Prostate gland (tissue), 2 donors: ENCODE measurements around the gene ESAM. TPM values are rescaled to one million over a fixed set of nuclear protein-coding genes. Genes with fewer than 3 reads are reported as not detected.

Experiments
- DNase-seq: peaks from one replicate; pipeline ENCODE4 v3.0.0-alpha.2; 2019; ENCODE audit warnings: low spot score
- H3K27ac ChIP-seq, 2 donors: fragments of 200-600 bp; sonication (generic); 2 replicates each; pipeline ENCODE4 v1.5.1; 2017 to 2019
- H3K27me3 ChIP-seq: fragments of 200-600 bp; sonication (generic); replicated peaks from 2 replicates; pipeline ENCODE4 v1.5.1; 2019; ENCODE audit not compliant: insufficient read depth
- H3K36me3 ChIP-seq, 2 donors: fragments of 200-600 bp; sonication (generic); 1 replicate in 1 of 2; 2 replicates in 1 of 2; pipeline versions ENCODE4 v1.5.1 to v1.8.1; 2017 to 2019
- H3K4me1 ChIP-seq: fragments of 200-600 bp; sonication (generic); replicated peaks from 2 replicates; pipeline ENCODE4 v1.5.1; 2019
- H3K4me3 ChIP-seq, 2 donors: fragments of 200-600 bp; sonication (generic); 2 replicates each; pipeline ENCODE4 v1.5.1; 2017 to 2019
- H3K9me3 ChIP-seq: fragments of 200-600 bp; sonication (generic); 2 replicates; pipeline ENCODE4 v1.5.1; 2017
- CTCF ChIP-seq, 4 experiments: fragments of 200-600 bp in 2 of 4; fragments of 450-650 bp in 2 of 4; sonication (generic) in 2 of 4; IDR thresholded peaks; 1 replicate in 3 of 4; 2 replicates in 1 of 4; pipeline ENCODE4 v1.5.1; 2016 to 2019; ENCODE audit warnings: antibody characterized with exemption in 4 of 4, mild to moderate bottlenecking in 2 of 4, moderate library complexity in 2 of 4
- POLR2A ChIP-seq: fragments of 450-650 bp; IDR thresholded peaks from one replicate; pipeline ENCODE4 v1.6.1; 2016; ENCODE audit warnings: antibody characterized with exemption, mild to moderate bottlenecking
- POLR2AphosphoS5 ChIP-seq: sonication (generic); formaldehyde crosslinking; IDR thresholded peaks from one replicate; pipeline ENCODE4 v1.6.1; 2017; ENCODE audit warnings: antibody characterized with exemption
- WGBS: methylation state at CpG from one replicate; pipeline ENCODE4 v1.1.5; 2018; 5-methylcytosine and 5-hydroxymethylcytosine counted together
- intact Hi-C: fragments of 100-400 bp; cut with DNase I; formaldehyde crosslinking; loops from one replicate; pipeline ENCODE4 v1.14.2; 2022
- total RNA-seq, 2 donors: library from RNA; depleted of rRNA; stranded (reverse); fragments of >200 nt; gene quantifications; one replicate each; pipeline ENCODE4 v1.1.0, GENCODE V29; 2016

ESAM gene
- total RNA-seq, 2 donors from 2014 or later: 12.1 to 18.6 TPM

- intact Hi-C loops: no loop called here
- H3K9me3 ChIP-seq: no peaks in the 10 kb centered on the region
- 97% methylated on average over 8 of the region's 8 CpGs for WGBS
- no peaks in the 10 kb centered on the region for H3K27me3 ChIP-seq
- DNase-seq: no peak
- TF ChIP-seq POLR2AphosphoS5 (no peak), CTCF (IDR thresholded peaks at IDR 0.05) (no peak), POLR2A (no peak)
- H3K36me3 ChIP-seq: no peaks in the 10 kb centered on the region
- H3K4me3 ChIP-seq: no peak overlapping the region
- H3K27ac ChIP-seq: no peak overlapping the region
- H3K4me1 ChIP-seq: no peaks in the 10 kb centered on the region
Observed at GRCh38 chr11:124769806-124770774, 8.0 kb upstream of the ESAM start.

GRCh38 chr11:124768914-124769313 lies 6.8 kb upstream of the ESAM start:
- 82% methylated on average over 8 of the region's 8 CpGs for WGBS
- no peak for DNase-seq
- Histone ChIP-seq H3K4me1 (no peaks in the 10 kb centered on the region), H3K27me3 (no peaks in the 10 kb centered on the region), H3K27ac (no peak overlapping the region), H3K36me3 (no peaks in the 10 kb centered on the region), H3K9me3 (no peaks in the 10 kb centered on the region), H3K4me3 (no peak overlapping the region)
- intact Hi-C loops: no loop called here
- TF ChIP-seq CTCF (IDR thresholded peaks at IDR 0.05) (no peak), POLR2AphosphoS5 (no peak), POLR2A (no peak)

- Histone ChIP-seq H3K9me3 (no peaks in the 10 kb centered on the region), H3K27ac (no peak overlapping the region), H3K4me1 (peaks cover 13% of the 10 kb centered on the region), H3K36me3 (no peaks in the 10 kb centered on the region), H3K27me3 (peaks cover 8% of the 10 kb centered on the region), H3K4me3 (no peak overlapping the region)
- intact Hi-C loops: no loop called here
- WGBS: 98% methylated on average over 2 of the region's 2 CpGs
- no peak for DNase-seq
- TF ChIP-seq CTCF (IDR thresholded peaks at IDR 0.05): no peak
- no peak for TF ChIP-seq POLR2A
Observed at GRCh38 chr11:124766156-124766555, 4.1 kb upstream of the ESAM start.

- intact Hi-C loops: loop anchor here (2.0 kb wide), 1 partner anchor 91 kb away; the partner anchor contains the start of genes SIAE and SPA17
- Histone ChIP-seq H3K27me3 (peaks cover 19% of the 10 kb centered on the region), H3K9me3 (no peaks in the 10 kb centered on the region), H3K4me3 (peak overlapping the region; percentile 16 to 35), H3K27ac (no peak overlapping the region), H3K36me3 (no peaks in the 10 kb centered on the region), H3K4me1 (peaks cover 13% of the 10 kb centered on the region)
- DNase-seq: peak; percentile 84
- 3% methylated on average over 21 of the region's 21 CpGs for WGBS
- TF ChIP-seq POLR2AphosphoS5: peak; percentile 31
- no peak for TF ChIP-seq POLR2A
- TF ChIP-seq CTCF (IDR thresholded peaks at IDR 0.05): peak; percentile 46 to 73 (median 66)
Observed at GRCh38 chr11:124763156-124763947, 1.3 kb upstream of the ESAM start.
